Body of pancreas (tissue), 4 donors: ENCODE data around the gene KDM4B.

Experiments
- CTCF ChIP-seq, 7 experiments: fragments of 450-650 bp in 4 of 7; fragments of 200-600 bp in 3 of 7; sonication (generic) in 3 of 7; IDR thresholded peaks; one replicate each; pipeline ENCODE4 v1.5.1; 2016 to 2019; ENCODE audit warnings: antibody characterized with exemption in 7 of 7
- POLR2A ChIP-seq, 3 donors: fragments of 450-650 bp; IDR thresholded peaks; one replicate each; pipeline ENCODE4 v1.6.1; 2016; ENCODE audit warnings: antibody characterized with exemption in 3 of 3, mild to moderate bottlenecking in 2 of 3

- TF ChIP-seq CTCF (IDR thresholded peaks at IDR 0.05): no peak
- no peak for TF ChIP-seq POLR2A (IDR thresholded peaks at IDR 0.05)
Measured at GRCh38 chr19:5055457-5055776, 86.5 kb downstream of the KDM4B start.
